HCT116 (cell line): ENCODE data around the gene AGAP1. TPM values are rescaled to one million over a fixed set of nuclear protein-coding genes. Genes with fewer than 3 reads are reported as not detected.

Source experiments
- ATAC-seq: fragments of 200-7000 bp; cut with Tn5 transposase; 2 replicates; pipeline ENCODE4 v1.9.1; 2020; ENCODE audit warnings: mild to moderate bottlenecking, moderate library complexity
- BruUV-seq: library from RNA; stranded (reverse); fragments of 400-500 nt; replicated peaks from 2 replicates; lab custom pipeline; 2021; lab: Mats Ljungman, UMichigan
- CTCF ChIA-PET: fragments of 300-600 bp; sonication (Branson Sonifier 250); formaldehyde crosslinking; loops from one replicate; lab custom pipeline; 2021; ENCODE audit warnings: antibody characterized with exemption; lab: Charles Lee
- POLR2A ChIA-PET: fragments of 300-600, 350-600 bp; sonication (Branson Sonifier 250); formaldehyde crosslinking; loops from one replicate; lab custom pipeline; 2021; ENCODE audit warnings: antibody characterized with exemption; lab: Charles Lee
- RAD21 ChIA-PET, 2 experiments: fragments of 300-600 bp; sonication (Branson Sonifier 250); formaldehyde crosslinking; loops; one replicate each; lab custom pipeline; 2023; ENCODE audit warnings: low total read pairs in 2 of 2; ENCODE audit not compliant: uncharacterized antibody in 2 of 2, unreplicated experiment in 2 of 2, low non-redundant PET in 1 of 2; lab: Charles Lee
- DNase-seq: peaks from one replicate; pipeline ENCODE4 v3.0.0-alpha.2; 2010; ENCODE audit warnings: low read depth, low spot score
- H2AFZ ChIP-seq: fragments of 200-600 bp; shearing (Covaris generic), sonication (generic); 2 replicates; pipeline ENCODE4 v1.6.1; 2017; ENCODE audit warnings: low read depth, mixed run types, mixed read lengths, antibody characterized with exemption, low read length; ENCODE audit not compliant: poor library complexity, severe bottlenecking
- H3K27ac ChIP-seq: 2 replicates; pipeline ENCODE4 v1.5.1; 2012; ENCODE audit warnings: low read depth, low read length
- H3K27me3 ChIP-seq: fragments of 200-600 bp; sonication (generic); 2 replicates; pipeline ENCODE4 v1.6.1; 2016; ENCODE audit warnings: mixed run types, low read length, mixed read lengths; ENCODE audit not compliant: insufficient read depth
- H3K36me3 ChIP-seq, 2 experiments: fragments of 200-500 bp in 1 of 2; fragments of 200-600 bp in 1 of 2; sonication (Bioruptor generic) in 1 of 2; sonication (generic) in 1 of 2; 2 replicates each; pipeline versions ENCODE4 v1.5.1 to v1.6.1; 2014 to 2016; ENCODE audit warnings: low read length in 2 of 2, inconsistent platforms in 1 of 2, mixed read lengths in 1 of 2, mixed run types in 1 of 2; ENCODE audit not compliant: insufficient read depth in 2 of 2, control insufficient read depth in 1 of 2
- H3K4me1 ChIP-seq, 2 experiments: fragments of 200-600 bp in 1 of 2; sonication (generic) in 1 of 2; 2 replicates each; pipeline versions ENCODE4 v1.5.1 to v1.6.1; 2012 to 2017; ENCODE audit warnings: low read length in 2 of 2, inconsistent platforms in 1 of 2, mild to moderate bottlenecking in 1 of 2, mixed read lengths in 1 of 2, mixed run types in 1 of 2, moderate library complexity in 1 of 2; ENCODE audit not compliant: insufficient read depth in 2 of 2, control insufficient read depth in 1 of 2
- H3K4me2 ChIP-seq: fragments of 200-600 bp; sonication (generic); 2 replicates; pipeline ENCODE4 v1.6.1; 2017; ENCODE audit warnings: mixed run types, low read length, mixed read lengths
- H3K4me3 ChIP-seq, 2 experiments: fragments of 200-600 bp in 1 of 2; sonication (generic) in 1 of 2; replicated peaks in 1 of 2; 2 replicates each; pipeline ENCODE4 v1.5.1; 2011 to 2016; ENCODE audit warnings: low read length in 2 of 2, control low read depth in 1 of 2, low read depth in 1 of 2, mild to moderate bottlenecking in 1 of 2, mixed read lengths in 1 of 2, mixed run types in 1 of 2
- H3K79me2 ChIP-seq: fragments of 200-600 bp; sonication (generic); 2 replicates; pipeline ENCODE4 v1.6.1; 2017; ENCODE audit warnings: mild to moderate bottlenecking, mixed run types, low read length, moderate library complexity, mixed read lengths; ENCODE audit not compliant: insufficient read depth
- H3K9ac ChIP-seq: fragments of 200-600 bp; sonication (generic); 2 replicates; pipeline ENCODE4 v1.6.1; 2016; ENCODE audit warnings: low read length, mixed read lengths
- H3K9me2 ChIP-seq: fragments of 200-600 bp; sonication (generic), shearing (Covaris generic); 2 replicates; pipeline ENCODE4 v1.6.1; 2017; ENCODE audit warnings: mixed run types, mild to moderate bottlenecking, moderate library complexity; ENCODE audit not compliant: insufficient read depth
- H3K9me3 ChIP-seq, 2 experiments: fragments of 200-500 bp in 1 of 2; fragments of 200-600 bp in 1 of 2; sonication (Bioruptor generic) in 1 of 2; sonication (generic) in 1 of 2; 2 replicates each; pipeline ENCODE4 v1.6.1; 2014 to 2017; ENCODE audit warnings: low read length in 2 of 2, mixed read lengths in 2 of 2, inconsistent platforms in 1 of 2, low read depth in 1 of 2, mild to moderate bottlenecking in 1 of 2, mixed run types in 1 of 2, moderate library complexity in 1 of 2; ENCODE audit not compliant: control insufficient read depth in 1 of 2, insufficient read depth in 1 of 2
- H4K20me1 ChIP-seq: fragments of 200-600 bp; sonication (generic), shearing (Covaris generic); 2 replicates; pipeline ENCODE4 v1.6.1; 2017; ENCODE audit warnings: mixed run types, mild to moderate bottlenecking, moderate library complexity; ENCODE audit not compliant: insufficient read depth
- CTCF ChIP-seq, 3 experiments: fragments of 200-600 bp in 1 of 3; sonication (generic) in 1 of 3; IDR thresholded peaks in 2 of 3; conservative IDR thresholded peaks in 1 of 3; 2 replicates each; pipeline ENCODE4 v1.5.1; 2012 to 2017; ENCODE audit warnings: low read depth in 2 of 3, low read length in 2 of 3, antibody characterized with exemption in 1 of 3, borderline replicate concordance in 1 of 3, control low read depth in 1 of 3, mild to moderate bottlenecking in 1 of 3, mixed read lengths in 1 of 3, mixed run types in 1 of 3, moderate library complexity in 1 of 3; ENCODE audit not compliant: insufficient read depth in 1 of 3
- EGR1 ChIP-seq: IDR thresholded peaks from 2 replicates; pipeline ENCODE4 v1.6.1; 2012; ENCODE audit warnings: low read depth
- ELF1 ChIP-seq: IDR thresholded peaks from 2 replicates; pipeline ENCODE4 v1.6.1; 2012; ENCODE audit warnings: low read depth, borderline replicate concordance
- EZH2 ChIP-seq: fragments of 200-600 bp; sonication (generic); IDR thresholded peaks from 2 replicates; pipeline ENCODE4 v1.6.1; 2017; ENCODE audit warnings: antibody characterized with exemption, mixed run types
- EZH2phosphoT487 ChIP-seq: fragments of 200-600 bp; IDR thresholded peaks from 2 replicates; pipeline ENCODE4 v1.6.1; 2018; ENCODE audit warnings: antibody characterized with exemption, borderline replicate concordance
- JUND ChIP-seq: IDR thresholded peaks from 2 replicates; pipeline ENCODE4 v1.6.1; 2012
- POLR2A ChIP-seq: IDR thresholded peaks from 2 replicates; pipeline ENCODE4 v1.7.0; 2011; ENCODE audit warnings: borderline replicate concordance; ENCODE audit not compliant: insufficient read depth, insufficient read length; ENCODE audit errors: extremely low read depth
- POLR2AphosphoS5 ChIP-seq: IDR thresholded peaks from 2 replicates; pipeline ENCODE4 v1.6.1; 2011; ENCODE audit warnings: mild to moderate bottlenecking, low read depth, low read length, moderate library complexity
- RAD21 ChIP-seq: IDR thresholded peaks from 2 replicates; pipeline ENCODE4 v1.6.1; 2012; ENCODE audit warnings: low read depth, mild to moderate bottlenecking
- SP1 ChIP-seq: IDR thresholded peaks from 2 replicates; pipeline ENCODE4 v1.6.1; 2012; ENCODE audit warnings: low read depth
- intact Hi-C: fragments of 100-400 bp; cut with micrococcal nuclease; formaldehyde crosslinking; loops from 2 replicates; pipeline ENCODE4 v1.10.0; 2022
- total RNA-seq: library from RNA; stranded (reverse); gene quantifications from one replicate; pipeline ENCODE4 v1.2.1, GENCODE V29; 2021; ENCODE audit not compliant: unreplicated experiment
- TF ChIP-seq, protein P1 (sequence below): IDR thresholded peaks from 2 replicates; pipeline ENCODE4 v1.6.1; 2012

AGAP1 gene
- total RNA-seq, 1 experiment from 2014 or later: 43.8 TPM

- no peak overlapping the region for H3K9ac ChIP-seq
- H3K36me3 ChIP-seq: 0 out of 4 replicates have a peak, but pooled peaks cover 0 to under 1% of the 10 kb centered on the region in 2 experiments
- no peak for ATAC-seq
- no peaks in the 10 kb centered on the region for H3K4me1 ChIP-seq
- intact Hi-C loops: no loop called here
- peak; percentile 21; the same call in 1 of the 2 replicates for TF ChIP-seq RAD21
- no peak for TF ChIP-seq JUND
- TF ChIP-seq SP1: no peak
- TF ChIP-seq CTCF (IDR thresholded peaks at IDR 0.05 in 2 of 3, conservative IDR thresholded peaks at IDR 0.05 in 1 of 3; ENCODE audit: borderline replicate concordance in 1 of 3, insufficient read depth in 1 of 3, low read depth in 2 of 3, low read length in 2 of 3): 0 out of 6 replicates have a peak, but pooled peaks of 1 of the 3 experiments have one; percentile 10
- TF ChIP-seq EZH2: no peak
- H4K20me1 ChIP-seq: no peaks in the 10 kb centered on the region; the same call in 1 of the 2 replicates
- no peaks in the 10 kb centered on the region for H3K9me3 ChIP-seq
- no peak overlapping the region for H3K4me2 ChIP-seq
- no peaks in the 10 kb centered on the region for H3K27me3 ChIP-seq
- ChIA-PET POLR2A (no interaction called here), RAD21 (no interaction called here), CTCF (no interaction called here)
- no TSS peak for BruUV-seq
- no peak for DNase-seq
- no peak overlapping the region for H3K27ac ChIP-seq
- H2AFZ ChIP-seq: no peak overlapping the region
- peaks cover 6% of the 10 kb centered on the region for H3K79me2 ChIP-seq
- no peak overlapping the region for H3K4me3 ChIP-seq
- no peaks in the 10 kb centered on the region for H3K9me2 ChIP-seq
Observed at GRCh38 chr2:235981631-235982030, 487.8 kb downstream of the AGAP1 start.

- DNase-seq (no peak), ATAC-seq (no peak)
- intact Hi-C loops: no loop called here
- CTCF ChIA-PET: no interaction called here
- TF ChIP-seq EZH2phosphoT487 (no peak), POLR2AphosphoS5 (no peak), SP1 (no peak), EGR1 (no peak), ELF1 (no peak), POLR2A (no peak)
- TF ChIP-seq, protein P1, sequence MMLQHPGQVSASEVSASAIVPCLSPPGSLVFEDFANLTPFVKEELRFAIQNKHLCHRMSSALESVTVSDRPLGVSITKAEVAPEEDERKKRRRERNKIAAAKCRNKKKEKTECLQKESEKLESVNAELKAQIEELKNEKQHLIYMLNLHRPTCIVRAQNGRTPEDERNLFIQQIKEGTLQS: no peak
- no TSS peak for BruUV-seq
- RAD21 ChIA-PET: no interaction called here
- Histone ChIP-seq H3K4me1 (no peaks in the 10 kb centered on the region), H2AFZ (no peak overlapping the region), H3K4me2 (no peak overlapping the region), H3K27me3 (no peaks in the 10 kb centered on the region), H3K9me2 (no peaks in the 10 kb centered on the region), H3K79me2 (peaks cover 6% of the 10 kb centered on the region), H3K9ac (no peak overlapping the region), H3K4me3 (no peak overlapping the region), H3K36me3 (no peaks in the 10 kb centered on the region), H4K20me1 (no peaks in the 10 kb centered on the region; the same call in 1 of the 2 replicates), H3K27ac (no peak overlapping the region), H3K9me3 (no peaks in the 10 kb centered on the region)
- POLR2A ChIA-PET: no interaction called here
Observed at GRCh38 chr2:235983016-235983415, 489.2 kb downstream of the AGAP1 start.
